Measurements from ENCODE around the gene GADD45A.

- TF ChIP-seq REST (IDR thresholded peaks at IDR 0.05; ENCODE audit: insufficient read depth in 1 of 2, low read depth in 2 of 2, low read length in 2 of 2) (no peak), POLR2AphosphoS5 (IDR thresholded peaks at IDR 0.05; ENCODE audit: low read depth, low read length) (no peak), TAF1 (IDR thresholded peaks at IDR 0.05; ENCODE audit: borderline replicate concordance, insufficient read depth, low read length) (no peak), FOXP2 (optimal IDR thresholded peaks at IDR 0.05; ENCODE audit: borderline replicate concordance, extremely low read depth, extremely low read length, insufficient read depth) (no peak)
These were observed 10.6 kb upstream of the GADD45A start for GRCh38 chr1:67674260-67675011.

All from PFSK-1 (cell line).